ENCODE data around the gene PLPP1.

DNA sequence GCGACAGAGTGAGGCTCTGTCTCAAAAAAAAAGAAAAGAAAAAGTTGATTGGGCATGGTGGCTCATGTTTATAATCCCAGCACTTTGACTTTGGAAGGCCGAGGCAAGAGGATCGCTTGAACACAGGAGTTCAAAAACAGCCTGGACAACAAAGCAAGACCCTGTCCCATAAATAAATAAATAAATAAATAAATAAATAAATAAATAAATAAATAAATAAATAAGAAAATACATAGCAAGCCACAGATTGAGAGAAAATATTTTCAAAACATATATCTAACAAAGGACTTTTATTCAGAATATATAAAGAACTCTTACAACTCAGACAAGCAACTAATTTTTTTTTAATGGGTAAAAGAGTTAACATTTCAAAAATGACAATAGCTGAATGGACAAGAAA is 71.2 kb downstream of the PLPP1 start:
- TF ChIP-seq EZH2phosphoT487 (IDR thresholded peaks at IDR 0.05; ENCODE audit: insufficient read depth, low read depth), result no peak
- no peak for TF ChIP-seq EZH2 (IDR thresholded peaks at IDR 0.05; ENCODE audit: insufficient read depth, poor library complexity, severe bottlenecking)

Measured in GM23248 (cell line).